IMR-90 (cell line): ENCODE data around the gene CLK3.
"Not testable (repeated sequence)": the region's sequence is repeated elsewhere in the genome, so short reads cannot be mapped to it uniquely, and the experiment has no call there.

ENCODE experiments used
- CTCF ChIP-seq: conservative IDR thresholded peaks from 2 replicates; pipeline ENCODE4 v1.5.1; 2012; ENCODE audit warnings: mild to moderate bottlenecking, low read depth, low read length, improper control_type of control experiment
- ELK1 ChIP-seq: fragments of 150-350 bp; IDR thresholded peaks from 2 replicates; pipeline ENCODE4 v1.6.1; 2016; ENCODE audit warnings: low read depth, mild to moderate bottlenecking, low read length, moderate library complexity, borderline replicate concordance
- MAFK ChIP-seq: IDR thresholded peaks from 2 replicates; pipeline ENCODE4 v1.6.1; 2012; ENCODE audit warnings: low read depth, low read length, improper control_type of control experiment
- MAZ ChIP-seq: IDR thresholded peaks from 2 replicates; pipeline ENCODE4 v1.6.1; 2012; ENCODE audit warnings: low read depth, mild to moderate bottlenecking, low read length, improper control_type of control experiment, moderate library complexity, borderline replicate concordance
- NFE2L2 ChIP-seq: fragments of 150-350 bp; IDR thresholded peaks from 2 replicates; pipeline ENCODE4 v1.6.1; 2016; ENCODE audit warnings: low read depth, mild to moderate bottlenecking, low read length
- POLR2A ChIP-seq: IDR thresholded peaks from 2 replicates; pipeline ENCODE4 v1.6.1; 2012; ENCODE audit warnings: mild to moderate bottlenecking, low read depth, low read length
- RAD21 ChIP-seq: IDR thresholded peaks from 2 replicates; pipeline ENCODE4 v1.6.1; 2012; ENCODE audit warnings: low read length, improper control_type of control experiment
- RCOR1 ChIP-seq: IDR thresholded peaks from 2 replicates; pipeline ENCODE4 v1.6.1; 2012; ENCODE audit warnings: mild to moderate bottlenecking, low read length, improper control_type of control experiment; ENCODE audit not compliant: insufficient replicate concordance
- SMC3 ChIP-seq: fragments of 150-350 bp; IDR thresholded peaks from 2 replicates; pipeline ENCODE4 v1.6.1; 2016; ENCODE audit warnings: low read depth, mild to moderate bottlenecking, antibody characterized with exemption, low read length, moderate library complexity
- USF2 ChIP-seq: fragments of 150-350 bp; IDR thresholded peaks from 2 replicates; pipeline ENCODE4 v1.6.1; 2017; ENCODE audit warnings: mild to moderate bottlenecking, antibody characterized with exemption, low read length, low read depth

- TF ChIP-seq MAFK, CTCF, RAD21, ELK1, SMC3, RCOR1, USF2, POLR2A, MAZ, NFE2L2: not testable (repeated sequence)
Observed at GRCh38 chr15:74661280-74661679, 45.6 kb downstream of the CLK3 start.
